ENCODE data around the gene PSAPL1.

The PSAPL1 gene

DNA sequence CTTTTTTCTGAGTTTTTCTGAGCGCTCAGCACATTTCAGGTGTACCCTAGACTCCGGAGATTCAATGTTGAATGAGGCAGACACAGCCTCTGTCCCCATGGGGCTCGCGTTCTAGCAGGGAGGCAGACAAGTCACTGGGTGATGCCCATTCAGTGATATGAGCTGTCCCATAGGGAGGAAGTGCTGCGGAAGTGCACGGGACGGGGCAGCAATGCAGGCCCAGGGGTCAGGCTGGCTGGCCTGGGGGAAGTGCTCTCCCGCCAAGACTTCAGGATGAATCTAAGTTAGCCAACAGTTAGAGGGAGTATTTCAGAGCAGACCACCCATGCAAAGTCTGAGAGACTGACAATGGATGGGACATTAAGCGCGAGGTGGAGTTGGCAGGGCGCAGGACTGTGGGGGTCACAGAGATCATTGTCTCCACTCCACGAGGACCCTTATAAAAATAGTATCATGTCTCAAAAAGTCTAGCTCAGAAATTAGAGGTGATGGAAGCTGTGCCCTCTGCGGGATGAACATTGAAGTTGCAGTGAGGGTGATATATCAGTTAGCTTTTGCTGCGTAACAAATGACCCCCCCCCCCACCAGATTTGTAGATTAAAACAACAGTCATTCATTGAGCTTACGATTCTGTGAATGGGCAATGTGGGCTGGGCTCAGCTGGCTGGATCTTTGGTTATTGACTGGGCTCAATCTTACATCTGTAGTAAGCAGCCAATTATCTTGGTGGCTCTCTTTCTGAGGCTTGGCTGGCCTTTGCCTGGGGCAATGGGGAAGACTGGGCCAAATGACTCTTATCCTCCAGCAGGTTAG lies 16.4 kb downstream of the PSAPL1 start:
- no peak for TF ChIP-seq JUND (IDR thresholded peaks at IDR 0.05; ENCODE audit: low read depth)
- DNase-seq (ENCODE audit: low read depth in 1 of 2, low spot score in 1 of 2): no peak
- in situ Hi-C loops (cut with HindIII; ENCODE audit: low pct_unique_long_range_greater_than_20kb, low sequenced_read_pairs): no loop called here

- no peak for TF ChIP-seq JUND (IDR thresholded peaks at IDR 0.05; ENCODE audit: low read depth)
- no peak for DNase-seq (ENCODE audit: low read depth in 1 of 2, low spot score in 1 of 2)
- in situ Hi-C loops (cut with HindIII; ENCODE audit: low pct_unique_long_range_greater_than_20kb, low sequenced_read_pairs): no loop called here
These were observed 17.1 kb downstream of the PSAPL1 start for GRCh38 chr4:7417639-7418038.

DNA sequence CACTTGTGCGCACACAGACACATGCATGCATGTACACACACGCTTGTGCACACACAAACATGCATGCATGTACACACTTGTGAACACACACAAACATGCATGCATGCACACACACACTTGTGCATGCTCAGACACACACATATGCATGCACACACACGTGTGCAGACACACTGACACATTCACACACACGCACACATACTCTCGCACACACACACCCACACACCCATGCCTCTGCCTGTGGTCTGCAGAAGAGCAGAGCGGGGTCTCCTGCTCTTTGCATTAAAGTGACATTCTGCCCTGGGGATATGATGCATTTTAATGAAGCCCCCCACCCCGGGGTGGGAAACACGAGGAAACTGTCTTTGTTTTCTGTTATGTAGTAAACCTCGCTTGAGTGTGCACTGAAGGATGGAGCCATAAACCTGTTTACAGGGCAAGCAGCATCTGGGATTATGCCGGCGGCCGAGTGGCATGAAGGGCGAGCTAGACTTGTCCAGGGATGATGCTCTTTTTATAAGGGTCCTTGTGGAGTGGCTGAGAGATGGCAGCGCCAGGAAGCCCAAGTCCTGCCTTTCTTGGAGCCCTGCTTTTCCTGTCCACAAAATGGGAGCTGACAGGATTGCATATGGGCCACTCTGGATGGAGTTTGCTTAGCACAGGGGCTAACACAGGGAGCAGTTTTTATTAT lies 17.8 kb downstream of the PSAPL1 start:
- no peak for TF ChIP-seq JUND (IDR thresholded peaks at IDR 0.05; ENCODE audit: low read depth)
- DNase-seq (ENCODE audit: low read depth in 1 of 2, low spot score in 1 of 2): no peak
- in situ Hi-C loops (cut with HindIII; ENCODE audit: low pct_unique_long_range_greater_than_20kb, low sequenced_read_pairs): no loop called here

DNA sequence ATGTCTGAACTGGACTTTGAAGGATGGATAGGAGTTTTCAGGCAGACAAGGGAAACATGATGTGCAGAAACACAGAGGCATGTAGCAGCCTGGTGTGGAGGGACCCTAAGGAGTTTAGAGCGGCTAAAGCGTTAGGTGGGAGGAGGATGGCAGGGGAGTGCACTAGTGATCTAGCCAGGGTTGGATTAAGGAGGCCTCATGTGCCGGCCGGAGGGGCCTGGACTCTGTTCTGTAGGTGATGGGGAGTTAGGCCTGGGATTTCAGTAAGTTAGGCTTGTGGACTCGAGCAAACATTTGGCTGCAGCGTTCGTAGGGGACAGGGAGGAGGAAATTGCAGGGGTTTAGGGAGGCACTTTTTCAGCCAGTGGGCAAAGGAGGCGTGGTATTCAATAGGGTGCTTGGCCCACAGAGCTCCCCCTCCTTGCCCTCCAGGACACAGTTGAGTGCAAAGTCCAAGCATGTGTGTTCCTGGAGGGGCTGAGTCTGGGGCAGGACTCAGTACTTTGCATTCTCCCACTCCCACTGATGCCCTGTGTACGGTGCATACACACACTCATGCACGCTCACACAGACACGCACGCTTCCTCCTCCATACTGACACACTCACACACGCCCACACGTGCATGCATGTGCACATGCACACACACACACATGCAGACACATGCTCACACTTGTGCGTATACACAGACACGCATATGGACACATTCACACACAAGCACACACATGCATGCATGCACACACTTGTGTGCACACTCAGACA lies 18.6 kb downstream of the PSAPL1 start:
- TF ChIP-seq JUND (IDR thresholded peaks at IDR 0.05; ENCODE audit: low read depth): no peak
- in situ Hi-C loops (cut with HindIII; ENCODE audit: low pct_unique_long_range_greater_than_20kb, low sequenced_read_pairs): no loop called here
- DNase-seq (ENCODE audit: low read depth in 1 of 2, low spot score in 1 of 2): no peak

GRCh38 chr4:7414736-7415510 lies 19.8 kb downstream of the PSAPL1 start:
- no peak for DNase-seq (ENCODE audit: low read depth in 1 of 2, low spot score in 1 of 2)
- in situ Hi-C loops (cut with HindIII; ENCODE audit: low pct_unique_long_range_greater_than_20kb, low sequenced_read_pairs): no loop called here
- no peak for TF ChIP-seq JUND (IDR thresholded peaks at IDR 0.05; ENCODE audit: low read depth)

DNA sequence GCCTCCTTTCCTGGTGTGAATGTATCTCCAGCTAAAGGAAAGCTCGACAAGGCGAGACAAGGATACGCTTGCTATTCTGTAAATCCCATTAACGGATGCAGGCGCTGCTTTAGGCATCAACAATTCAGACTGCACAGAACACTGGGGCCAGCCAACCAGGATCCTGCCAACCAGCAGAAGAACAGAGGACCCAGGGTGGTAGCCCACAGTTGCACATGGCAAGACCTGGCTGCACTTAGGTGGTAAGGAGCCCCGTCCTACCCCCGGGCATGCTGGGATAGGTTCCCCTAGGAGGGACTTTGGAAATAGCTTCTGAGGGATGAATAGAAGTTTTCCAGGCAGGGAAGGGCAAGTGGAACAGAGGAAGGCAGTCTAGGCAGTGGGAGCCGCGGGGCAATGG lies 20.7 kb downstream of the PSAPL1 start:
- in situ Hi-C loops (cut with HindIII; ENCODE audit: low pct_unique_long_range_greater_than_20kb, low sequenced_read_pairs): no loop called here
- no peak for TF ChIP-seq JUND (IDR thresholded peaks at IDR 0.05; ENCODE audit: low read depth)

DNA sequence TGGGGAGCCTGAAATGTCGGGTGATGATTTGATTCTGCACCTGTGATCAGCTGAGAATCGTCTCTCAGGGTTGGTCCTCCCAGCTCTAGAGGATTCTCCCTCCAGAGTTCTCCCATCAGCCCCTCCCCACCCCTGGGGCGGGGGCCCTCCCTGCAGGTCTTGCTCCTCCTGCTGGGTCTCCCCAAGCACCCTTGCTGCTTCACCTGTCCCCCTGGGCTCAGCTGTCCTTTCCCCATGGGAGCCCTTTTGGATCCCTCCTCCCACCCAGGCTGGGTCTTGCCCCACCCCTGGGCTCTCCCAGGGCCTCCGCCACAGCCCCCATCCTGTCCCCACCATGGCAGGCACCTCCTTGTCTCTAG lies 22.2 kb downstream of the PSAPL1 start:
- DNase-seq (ENCODE audit: low read depth in 1 of 2, low spot score in 1 of 2): no peak
- no peak for TF ChIP-seq JUND (IDR thresholded peaks at IDR 0.05; ENCODE audit: low read depth)
- in situ Hi-C loops (cut with HindIII; ENCODE audit: low pct_unique_long_range_greater_than_20kb, low sequenced_read_pairs): no loop called here

More for the DNA sequence above, 20.7 kb downstream of the PSAPL1 start:
- no peak for DNase-seq (ENCODE audit: low read depth in 1 of 2, low spot score in 1 of 2)

DNA sequence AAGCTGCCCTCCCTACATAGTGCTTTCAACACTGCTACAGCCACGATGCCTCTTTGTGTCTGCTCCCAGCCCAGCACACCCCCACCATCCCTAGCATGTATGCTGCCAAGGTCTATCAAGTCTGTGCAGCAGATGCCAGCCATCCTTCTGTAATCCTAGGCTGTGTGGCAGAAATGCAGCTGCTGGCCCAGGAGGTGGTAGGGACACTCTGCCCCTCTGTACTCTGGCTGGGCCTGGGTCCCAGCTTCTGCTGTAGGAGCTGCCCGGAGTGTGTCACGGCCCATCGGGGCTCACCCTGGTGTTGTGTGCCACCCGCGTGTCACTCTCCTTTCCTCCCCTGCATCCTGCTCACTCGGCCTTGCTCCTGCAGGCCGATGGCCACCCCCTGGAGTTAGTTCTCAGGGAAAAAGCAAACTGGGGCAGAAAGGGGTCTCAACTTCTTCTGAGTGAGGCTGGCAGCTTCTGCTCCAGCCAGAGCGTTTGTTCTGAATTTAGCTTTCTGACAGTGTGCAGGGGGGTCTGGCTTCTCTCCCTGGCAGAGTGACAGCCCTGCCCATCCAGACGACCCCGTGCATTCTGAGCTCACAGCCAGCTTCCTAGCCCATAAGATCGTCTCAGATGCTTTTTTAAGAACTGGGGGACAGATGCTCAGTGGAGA lies 22.7 kb downstream of the PSAPL1 start:
- DNase-seq (ENCODE audit: low read depth in 1 of 2, low spot score in 1 of 2): no peak
- in situ Hi-C loops (cut with HindIII; ENCODE audit: low pct_unique_long_range_greater_than_20kb, low sequenced_read_pairs): no loop called here
- TF ChIP-seq JUND (IDR thresholded peaks at IDR 0.05; ENCODE audit: low read depth): no peak

DNA sequence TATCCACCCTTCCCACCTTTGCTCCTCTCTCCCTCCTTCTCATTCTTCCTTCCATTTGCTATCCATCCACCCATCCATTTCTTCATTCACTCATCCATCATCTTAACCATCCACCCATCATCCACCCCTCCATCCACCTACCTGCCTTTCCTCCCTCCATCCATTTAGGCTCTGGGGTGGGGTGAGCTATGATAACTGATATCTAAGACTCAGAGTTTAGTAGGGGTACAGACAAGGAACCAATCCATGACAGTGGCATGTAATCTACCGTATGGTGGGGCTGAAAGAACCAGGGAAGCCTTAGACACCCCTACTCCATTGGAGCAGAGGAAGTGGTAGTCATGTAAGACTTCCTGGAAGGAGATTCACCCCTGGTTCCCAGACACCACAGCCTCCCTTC lies 23.2 kb downstream of the PSAPL1 start:
- in situ Hi-C loops (cut with HindIII; ENCODE audit: low pct_unique_long_range_greater_than_20kb, low sequenced_read_pairs): no loop called here
- DNase-seq (ENCODE audit: low read depth in 1 of 2, low spot score in 1 of 2): no peak

GRCh38 chr4:7410446-7410845 lies 24.3 kb downstream of the PSAPL1 start:
- in situ Hi-C loops (cut with HindIII; ENCODE audit: low pct_unique_long_range_greater_than_20kb, low sequenced_read_pairs): no loop called here
- TF ChIP-seq JUND (IDR thresholded peaks at IDR 0.05; ENCODE audit: low read depth): no peak
- DNase-seq (ENCODE audit: low read depth in 1 of 2, low spot score in 1 of 2): no peak

More for the DNA sequence above, 23.2 kb downstream of the PSAPL1 start:
- TF ChIP-seq JUND (IDR thresholded peaks at IDR 0.05; ENCODE audit: low read depth): no peak

- TF ChIP-seq JUND (IDR thresholded peaks at IDR 0.05; ENCODE audit: low read depth): no peak
- no peak for DNase-seq (ENCODE audit: low read depth in 1 of 2, low spot score in 1 of 2)
- in situ Hi-C loops (cut with HindIII; ENCODE audit: low pct_unique_long_range_greater_than_20kb, low sequenced_read_pairs): no loop called here
These were observed 26.6 kb downstream of the PSAPL1 start for GRCh38 chr4:7408166-7408565.

DNA sequence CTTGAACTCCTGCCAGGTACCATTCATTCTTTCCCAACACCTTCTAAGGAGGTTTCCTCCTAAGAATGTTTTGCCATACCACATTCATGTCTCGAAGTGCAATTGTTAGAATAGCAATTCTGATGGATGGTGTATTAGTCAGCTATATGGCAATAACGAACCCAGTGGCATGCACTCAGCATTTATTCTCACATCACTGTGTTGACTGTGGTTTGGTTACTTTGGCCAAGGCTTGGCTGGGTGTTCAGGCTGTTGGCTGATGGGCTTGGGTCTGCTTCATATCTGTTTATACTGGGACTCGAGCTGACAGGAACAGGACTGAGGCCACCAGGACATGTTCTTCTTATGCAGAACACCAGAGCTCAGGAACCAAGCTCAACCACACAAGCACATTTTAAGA lies 31.7 kb downstream of the PSAPL1 start:
- no peak for TF ChIP-seq JUND (IDR thresholded peaks at IDR 0.05; ENCODE audit: low read depth)
- in situ Hi-C loops (cut with HindIII; ENCODE audit: low pct_unique_long_range_greater_than_20kb, low sequenced_read_pairs): no loop called here
- DNase-seq (ENCODE audit: low read depth in 1 of 2, low spot score in 1 of 2): no peak

All from T47D (cell line).